ENCODE results near the gene CDK5RAP3.

DNA sequence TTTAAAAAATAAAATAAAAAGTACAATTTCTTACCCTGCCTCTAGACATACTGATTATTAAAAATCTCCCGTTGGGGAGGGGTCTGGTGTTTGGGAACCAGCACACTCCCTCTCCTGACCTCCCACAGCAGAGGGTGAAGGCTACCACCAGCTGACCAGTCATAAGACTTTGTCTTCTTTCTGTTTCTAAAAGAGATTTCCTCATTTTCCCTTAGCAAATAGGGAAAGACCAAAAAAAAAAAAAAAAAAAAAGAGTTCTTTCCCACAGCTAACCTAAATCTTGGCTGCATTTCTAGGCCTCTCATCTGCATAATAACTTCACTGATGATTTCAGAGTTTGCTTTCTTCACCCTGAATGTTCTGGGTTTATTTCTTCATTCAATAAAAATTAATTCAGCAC is 30.3 kb downstream of the CDK5RAP3 start:
- no peak for TF ChIP-seq POLR2A (IDR thresholded peaks at IDR 0.05)
- TF ChIP-seq, protein P1, sequence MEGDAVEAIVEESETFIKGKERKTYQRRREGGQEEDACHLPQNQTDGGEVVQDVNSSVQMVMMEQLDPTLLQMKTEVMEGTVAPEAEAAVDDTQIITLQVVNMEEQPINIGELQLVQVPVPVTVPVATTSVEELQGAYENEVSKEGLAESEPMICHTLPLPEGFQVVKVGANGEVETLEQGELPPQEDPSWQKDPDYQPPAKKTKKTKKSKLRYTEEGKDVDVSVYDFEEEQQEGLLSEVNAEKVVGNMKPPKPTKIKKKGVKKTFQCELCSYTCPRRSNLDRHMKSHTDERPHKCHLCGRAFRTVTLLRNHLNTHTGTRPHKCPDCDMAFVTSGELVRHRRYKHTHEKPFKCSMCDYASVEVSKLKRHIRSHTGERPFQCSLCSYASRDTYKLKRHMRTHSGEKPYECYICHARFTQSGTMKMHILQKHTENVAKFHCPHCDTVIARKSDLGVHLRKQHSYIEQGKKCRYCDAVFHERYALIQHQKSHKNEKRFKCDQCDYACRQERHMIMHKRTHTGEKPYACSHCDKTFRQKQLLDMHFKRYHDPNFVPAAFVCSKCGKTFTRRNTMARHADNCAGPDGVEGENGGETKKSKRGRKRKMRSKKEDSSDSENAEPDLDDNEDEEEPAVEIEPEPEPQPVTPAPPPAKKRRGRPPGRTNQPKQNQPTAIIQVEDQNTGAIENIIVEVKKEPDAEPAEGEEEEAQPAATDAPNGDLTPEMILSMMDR (IDR thresholded peaks at IDR 0.05): no peak
